ENCODE measurements around the gene SHROOM1.

GRCh38 chr5:132856011-132856410 is 25.6 kb upstream of the SHROOM1 start:
- TF ChIP-seq CTCF (IDR thresholded peaks at IDR 0.05) (no peak), SIN3A (IDR thresholded peaks at IDR 0.05; ENCODE audit: borderline replicate concordance, insufficient read depth, low read depth, low read length) (no peak)
